Nephron progenitor cell (in vitro differentiated cells): ENCODE measurements around the gene PDE4B.

ENCODE experiments used
- DNase-seq: peaks from one replicate; pipeline ENCODE4 v3.0.0; 2021
- H3K27ac Mint-ChIP-seq: 2 replicates; pipeline ENCODE4 v1.8.0; 2021; ENCODE audit warnings: mild to moderate bottlenecking, moderate library complexity, mixed read lengths
- H3K27me3 Mint-ChIP-seq: 2 replicates; pipeline ENCODE4 v1.8.0; 2021; ENCODE audit warnings: mild to moderate bottlenecking, low read depth, mixed read lengths; ENCODE audit not compliant: poor library complexity
- H3K36me3 Mint-ChIP-seq: 2 replicates; pipeline ENCODE4 v1.8.0; 2021; ENCODE audit warnings: low read depth, mixed read lengths
- H3K4me1 Mint-ChIP-seq: 2 replicates; pipeline ENCODE4 v1.8.0; 2021; ENCODE audit warnings: mixed read lengths
- H3K4me3 Mint-ChIP-seq: 2 replicates; pipeline ENCODE4 v1.8.0; 2021; ENCODE audit warnings: mild to moderate bottlenecking, moderate library complexity, mixed read lengths
- H3K9me3 Mint-ChIP-seq: 2 replicates; pipeline ENCODE4 v1.8.0; 2021; ENCODE audit warnings: mild to moderate bottlenecking, moderate library complexity, mixed read lengths
- CTCF ChIP-seq: fragments of 200-600 bp; sonication (generic); IDR thresholded peaks from 2 replicates; pipeline ENCODE4 v1.5.0; 2021; ENCODE audit warnings: antibody characterized with exemption

The PDE4B gene

GRCh38 chr1:66276218-66276617 lies 483.5 kb downstream of the PDE4B start:
- Mint-ChIP-seq H3K27me3 (no peaks in the 10 kb centered on the region), H3K36me3 (no peaks in the 10 kb centered on the region), H3K4me1 (peaks cover 33% of the 10 kb centered on the region), H3K9me3 (no peaks in the 10 kb centered on the region), H3K27ac (no peak overlapping the region), H3K4me3 (no peak overlapping the region)
- no peak for TF ChIP-seq CTCF
- DNase-seq: no peak

- Mint-ChIP-seq H3K27ac (no peak overlapping the region), H3K4me3 (no peak overlapping the region), H3K36me3 (no peaks in the 10 kb centered on the region), H3K4me1 (peaks cover 14% of the 10 kb centered on the region), H3K9me3 (no peaks in the 10 kb centered on the region), H3K27me3 (no peaks in the 10 kb centered on the region)
- TF ChIP-seq CTCF: no peak
- DNase-seq: no peak
Observed at GRCh38 chr1:66278260-66279021, 485.7 kb downstream of the PDE4B start.

- no peak for DNase-seq
- TF ChIP-seq CTCF: no peak
- no peaks in the 10 kb centered on the region for H3K9me3 Mint-ChIP-seq
- H3K4me1 Mint-ChIP-seq: peaks cover 12% of the 10 kb centered on the region
- no peak overlapping the region for H3K27ac Mint-ChIP-seq
- H3K36me3 Mint-ChIP-seq: no peaks in the 10 kb centered on the region
- H3K27me3 Mint-ChIP-seq: no peaks in the 10 kb centered on the region
- no peak overlapping the region for H3K4me3 Mint-ChIP-seq
Observed at GRCh38 chr1:66281808-66282207, 489.1 kb downstream of the PDE4B start.

DNA sequence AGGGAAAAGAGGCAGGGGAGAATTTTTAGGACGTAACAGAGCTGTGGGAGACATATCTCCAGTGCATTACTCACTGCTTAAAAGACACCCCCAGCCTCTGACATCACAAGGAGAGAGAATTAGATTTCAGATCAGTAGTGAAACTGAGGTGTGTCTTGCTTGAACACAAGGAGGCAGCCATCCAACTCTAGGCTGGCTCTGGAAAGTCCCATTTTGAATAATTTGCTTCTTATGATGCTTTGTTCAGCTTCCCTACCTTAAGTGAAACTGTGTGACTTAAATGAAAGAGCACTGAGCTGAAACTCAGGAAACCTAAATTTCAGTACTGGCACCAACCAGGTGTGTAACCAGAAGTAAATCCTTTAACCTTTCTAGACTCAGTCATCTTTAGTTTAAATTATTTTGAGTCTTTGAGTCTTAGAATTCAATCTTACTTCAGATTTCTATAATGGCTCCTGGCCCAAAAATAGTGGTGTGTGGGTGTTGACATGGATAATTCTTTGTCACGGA lies 489.7 kb downstream of the PDE4B start:
- peaks cover 12% of the 10 kb centered on the region for H3K4me1 Mint-ChIP-seq
- no peaks in the 10 kb centered on the region for H3K36me3 Mint-ChIP-seq
- no peaks in the 10 kb centered on the region for H3K9me3 Mint-ChIP-seq
- TF ChIP-seq CTCF: no peak
- no peaks in the 10 kb centered on the region for H3K27me3 Mint-ChIP-seq
- no peak overlapping the region for H3K27ac Mint-ChIP-seq
- H3K4me3 Mint-ChIP-seq: no peak overlapping the region
- DNase-seq: no peak

- no peak for DNase-seq
- H3K27ac Mint-ChIP-seq: no peak overlapping the region
- peaks cover 3% of the 10 kb centered on the region for H3K27me3 Mint-ChIP-seq
- no peak overlapping the region for H3K4me3 Mint-ChIP-seq
- peaks cover 12% of the 10 kb centered on the region for H3K4me1 Mint-ChIP-seq
- H3K9me3 Mint-ChIP-seq: no peaks in the 10 kb centered on the region
- no peaks in the 10 kb centered on the region for H3K36me3 Mint-ChIP-seq
- TF ChIP-seq CTCF: no peak
Observed at GRCh38 chr1:66282891-66283621, 490.4 kb downstream of the PDE4B start.
